Naive thymus-derived CD8-positive, alpha-beta T cell (primary cell): ENCODE data around the gene SMKR1. TPM values are rescaled to one million over a fixed set of nuclear protein-coding genes. Genes with fewer than 3 reads are reported as not detected.
"Not testable (repeated sequence)": the region's sequence is repeated elsewhere in the genome, so short reads cannot be mapped to it uniquely, and the experiment has no call there.

Experiments
- ATAC-seq, 2 donors: fragments of 150-1000 bp; cut with Tn5 transposase in 1 of 2; sonication (Bioruptor Pico), chemical (Tn5 transposase) in 1 of 2; 1 replicate in 1 of 2; 2 replicates in 1 of 2; pipeline ENCODE4 v1.10.0; 2021; ENCODE audit warnings: mild to moderate bottlenecking in 2 of 2, moderate library complexity in 2 of 2
- POLR2A ChIA-PET: fragments of 350-600 bp; sonication (Branson Sonifier 250); formaldehyde crosslinking; loops from one replicate; lab custom pipeline; 2021; ENCODE audit warnings: antibody characterized with exemption; lab: Charles Lee
- DNase-seq, 10 donors: peaks; one replicate each; pipeline versions ENCODE4 v3.0.0 to v3.0.0-alpha.2; 2020 to 2022
- H3K27ac Mint-ChIP-seq, 10 donors: one replicate each; pipeline ENCODE4 v1.8.0; 2020 to 2022; ENCODE audit warnings: mild to moderate bottlenecking in 10 of 10, mixed read lengths in 10 of 10, moderate library complexity in 4 of 10, inconsistent platforms in 1 of 10
- H3K27me3 Mint-ChIP-seq, 5 donors: one replicate each; pipeline ENCODE4 v1.8.0; 2021 to 2022; ENCODE audit warnings: mixed read lengths in 5 of 5
- H3K36me3 Mint-ChIP-seq, 3 donors: one replicate each; pipeline ENCODE4 v1.8.0; 2020 to 2022; ENCODE audit warnings: mixed read lengths in 3 of 3, mild to moderate bottlenecking in 2 of 3, inconsistent platforms in 1 of 3
- H3K4me1 Mint-ChIP-seq, 4 donors: one replicate each; pipeline ENCODE4 v1.8.0; 2021 to 2022; ENCODE audit warnings: mixed read lengths in 4 of 4
- H3K4me3 Mint-ChIP-seq, 10 donors: one replicate each; pipeline ENCODE4 v1.8.0; 2020 to 2022; ENCODE audit warnings: mild to moderate bottlenecking in 10 of 10, mixed read lengths in 10 of 10, moderate library complexity in 6 of 10, inconsistent platforms in 1 of 10
- H3K9me3 Mint-ChIP-seq, 9 donors: one replicate each; pipeline ENCODE4 v1.8.0; 2020 to 2022; ENCODE audit warnings: mixed read lengths in 9 of 9, mild to moderate bottlenecking in 3 of 9, inconsistent platforms in 1 of 9, moderate library complexity in 1 of 9
- polyA plus RNA-seq, 3 donors: library from polyadenylated mRNA; unstranded; fragments of 300-500 nt; fragmentation: Illumina TruSeq; gene quantifications; one replicate each; pipeline ENCODE4 v1.2.3, GENCODE V29; 2021
- total RNA-seq, 8 experiments: library from RNA in 2 of 8; stranded (reverse) in 2 of 8; gene quantifications; one replicate each; pipeline ENCODE4 v1.2.3 and lab custom pipeline; 2021 to 2026

Gene SMKR1
- total and polyA plus RNA-seq, 5 experiments from 2014 or later: 1.5 to 9.7 (median 5.2) TPM

DNA sequence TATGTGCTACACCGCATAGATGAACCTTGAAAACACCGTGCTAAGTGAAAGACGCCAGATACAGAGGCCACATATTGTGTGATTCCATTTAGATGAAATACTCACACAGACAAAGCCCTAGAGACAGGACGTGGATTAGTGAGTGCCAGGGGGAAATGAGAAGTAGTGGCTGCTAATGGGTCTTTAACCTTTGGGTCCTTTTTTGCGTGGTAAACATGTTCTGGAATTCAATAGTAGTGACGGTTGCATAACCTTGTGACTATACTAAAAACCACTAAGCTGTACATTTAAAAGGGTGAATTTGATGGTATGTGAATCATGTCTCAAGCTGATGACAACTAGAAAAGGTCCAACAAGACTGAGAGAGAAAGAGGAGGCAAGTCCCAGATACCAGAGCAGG lies 15.6 kb downstream of the SMKR1 start:
- ATAC-seq (no peak), DNase-seq (no peak)
- POLR2A ChIA-PET: no interaction called here
- Mint-ChIP-seq H3K4me3 (no peak overlapping the region), H3K4me1 (peaks cover 0 to 3% (median 0%) of the 10 kb centered on the region in 4 donors), H3K9me3 (no peaks in the 10 kb centered on the region), H3K27ac (no peak overlapping the region), H3K27me3 (peaks cover 2 to 14% (median 6%) of the 10 kb centered on the region in 5 donors), H3K36me3 (no peaks in the 10 kb centered on the region)

DNA sequence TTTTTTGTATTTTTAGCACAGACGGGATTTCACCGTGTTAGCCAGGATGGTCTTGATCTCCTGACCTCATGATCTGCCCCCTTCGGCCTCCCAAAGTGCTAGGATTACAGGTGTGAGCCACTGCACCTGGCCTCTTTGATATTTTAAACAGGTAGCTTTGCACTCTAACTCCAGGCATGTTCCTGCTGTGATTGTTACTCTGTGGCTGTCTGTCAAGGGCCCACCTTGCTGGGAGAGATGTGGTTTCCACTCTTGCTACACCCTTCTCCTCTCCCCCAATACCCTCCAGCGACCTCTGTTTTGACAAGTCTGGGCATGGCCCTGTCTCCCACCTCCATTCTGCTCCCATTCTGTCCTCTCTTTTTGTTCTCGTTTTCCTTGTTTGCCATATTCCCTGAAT lies 17.1 kb downstream of the SMKR1 start:
- H3K36me3 Mint-ChIP-seq: no peaks in the 10 kb centered on the region
- POLR2A ChIA-PET: no interaction called here
- H3K27ac Mint-ChIP-seq: peak overlapping the region in 1 of 10 donors; percentile 2
- H3K4me3 Mint-ChIP-seq: no peak overlapping the region
- peaks cover 5 to 18% (median 7%) of the 10 kb centered on the region in 5 donors for H3K27me3 Mint-ChIP-seq
- H3K4me1 Mint-ChIP-seq: peaks cover 0 to 3% (median 1%) of the 10 kb centered on the region in 4 donors
- DNase-seq (no peak), ATAC-seq (no peak)
- H3K9me3 Mint-ChIP-seq: no peaks in the 10 kb centered on the region

DNA sequence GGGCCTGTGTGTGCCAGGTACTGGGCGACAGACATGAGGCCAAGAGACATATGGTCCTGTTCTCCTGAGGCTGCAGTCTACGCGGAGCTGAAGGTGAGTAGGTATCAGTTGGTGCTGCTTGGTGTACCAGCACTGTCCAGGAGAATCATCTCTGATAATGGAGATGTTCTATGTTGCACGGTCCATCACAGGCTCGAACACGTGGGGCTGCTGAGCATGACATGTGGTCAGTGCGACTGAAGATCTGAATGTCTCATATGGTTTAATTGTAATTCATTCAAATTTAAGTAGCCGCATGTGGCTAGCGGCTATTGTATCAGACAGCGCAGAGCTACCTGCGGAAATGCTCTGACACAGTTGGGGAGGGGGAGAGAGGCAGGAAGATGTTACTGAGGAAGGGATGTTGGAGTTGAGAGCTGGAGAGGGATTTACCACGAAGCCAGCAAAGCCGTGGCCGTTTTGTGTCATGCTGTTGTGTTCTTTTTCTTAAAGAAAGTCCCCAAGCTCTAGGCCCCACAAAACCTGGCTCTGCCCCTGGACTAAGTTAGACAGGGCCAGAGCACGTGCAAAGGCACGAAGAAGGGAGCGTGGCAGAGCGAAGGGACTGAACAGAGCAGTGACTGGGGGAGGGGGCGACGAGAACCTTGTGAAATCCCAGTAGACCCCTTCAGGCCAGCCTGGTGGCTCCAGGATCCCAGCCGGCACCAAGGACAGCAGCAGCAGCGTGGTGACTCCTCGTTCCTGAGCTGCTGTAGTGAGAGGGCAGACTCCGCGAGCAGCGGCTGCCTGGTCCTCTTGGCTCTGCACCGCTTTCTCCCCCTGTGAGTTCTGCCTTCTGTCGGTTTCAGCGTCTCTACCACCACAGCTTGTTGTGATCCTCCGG lies 20.0 kb downstream of the SMKR1 start:
- Mint-ChIP-seq H3K4me1 (peaks cover 0 to 14% (median 5%) of the 10 kb centered on the region in 4 donors), H3K9me3 (no peaks in the 10 kb centered on the region), H3K36me3 (no peaks in the 10 kb centered on the region), H3K4me3 (no peak overlapping the region), H3K27ac (peak overlapping the region in 2 of 10 donors; percentile 31 to 70), H3K27me3 (peaks cover 6 to 31% (median 13%) of the 10 kb centered on the region in 5 donors)
- no peak for DNase-seq
- POLR2A ChIA-PET: no interaction called here
- no peak for ATAC-seq

GRCh38 chr7:129522971-129523340 lies 20.6 kb downstream of the SMKR1 start:
- H3K27ac Mint-ChIP-seq: peak overlapping the region in 1 of 10 donors; percentile 31
- no peaks in the 10 kb centered on the region for H3K9me3 Mint-ChIP-seq
- H3K4me3 Mint-ChIP-seq: no peak overlapping the region
- no peaks in the 10 kb centered on the region for H3K36me3 Mint-ChIP-seq
- H3K4me1 Mint-ChIP-seq: peaks cover 0 to 14% (median 4%) of the 10 kb centered on the region in 4 donors
- ATAC-seq (no peak), DNase-seq (no peak)
- peaks cover 6 to 34% (median 13%) of the 10 kb centered on the region in 5 donors for H3K27me3 Mint-ChIP-seq
- POLR2A ChIA-PET: no interaction called here

GRCh38 chr7:129523924-129524323 lies 21.6 kb downstream of the SMKR1 start:
- no peak for ATAC-seq

DNA sequence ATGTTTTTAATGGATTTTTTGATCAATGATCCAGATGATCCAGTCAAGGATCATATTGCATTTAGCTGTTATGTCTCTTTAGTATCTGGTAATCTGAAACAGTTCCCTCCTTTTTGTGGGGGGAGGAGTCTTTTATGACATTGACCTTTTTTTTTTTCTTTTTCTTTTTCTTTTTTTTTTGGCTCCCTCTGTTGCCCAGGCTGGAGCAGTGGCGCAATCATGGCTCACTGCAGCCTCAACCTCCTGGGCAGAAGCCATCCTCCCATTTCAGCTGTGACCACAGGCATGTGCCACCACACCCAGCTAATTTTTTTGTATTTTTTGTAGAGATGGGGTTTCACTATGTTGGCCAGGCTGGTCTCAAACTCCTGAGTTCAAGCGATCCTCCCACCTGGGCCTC lies 22.1 kb downstream of the SMKR1 start:
- H3K27ac Mint-ChIP-seq, DNase-seq, H3K36me3 Mint-ChIP-seq, POLR2A ChIA-PET, ATAC-seq, H3K9me3 Mint-ChIP-seq: not testable (repeated sequence)
- Mint-ChIP-seq H3K27me3 (peaks cover 4 to 34% (median 13%) of the 10 kb centered on the region in 5 donors), H3K4me3 (peak overlapping the region in 1 of 10 donors; percentile 50), H3K4me1 (peaks cover 0 to 14% (median 4%) of the 10 kb centered on the region in 4 donors)

More at GRCh38 chr7:129523924-129524323, 21.6 kb downstream of the SMKR1 start:
- Mint-ChIP-seq H3K4me1 (peaks cover 0 to 14% (median 4%) of the 10 kb centered on the region in 4 donors), H3K27ac (peak overlapping the region in 1 of 10 donors; percentile 22), H3K27me3 (peaks cover 4 to 34% (median 13%) of the 10 kb centered on the region in 5 donors), H3K36me3 (no peaks in the 10 kb centered on the region), H3K4me3 (no peak overlapping the region), H3K9me3 (no peaks in the 10 kb centered on the region)
- POLR2A ChIA-PET: no interaction called here
- DNase-seq: no peak

DNA sequence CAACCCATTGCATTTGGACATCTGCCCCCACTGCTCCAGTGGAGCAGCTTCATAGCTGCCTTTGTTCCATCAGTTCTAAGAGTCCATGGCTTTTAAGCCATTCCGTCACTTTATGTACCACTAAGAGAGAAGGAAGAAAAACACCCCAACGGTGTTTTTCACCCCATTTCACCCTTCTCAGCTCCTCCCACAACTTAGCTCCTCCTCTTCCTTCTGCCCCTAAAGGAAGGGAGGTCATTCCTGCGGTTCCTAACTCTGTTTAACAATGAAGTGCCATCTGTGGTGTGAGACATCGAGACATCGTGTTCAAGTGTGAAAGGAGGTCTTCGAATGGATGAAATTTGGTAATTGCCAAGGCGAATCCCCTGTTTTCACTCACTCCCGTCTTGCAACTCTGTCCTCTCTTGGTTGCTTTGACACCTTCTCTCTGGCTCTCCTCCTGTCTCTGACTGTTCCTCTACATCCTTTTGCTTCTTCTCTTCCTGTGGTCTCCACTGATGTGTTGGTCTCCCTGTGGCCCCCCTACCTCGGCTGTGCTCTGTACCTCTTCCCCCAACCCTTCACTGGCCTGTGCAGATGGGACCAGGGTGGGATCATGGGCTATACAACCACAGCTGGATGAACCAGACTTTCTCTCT lies 23.0 kb downstream of the SMKR1 start:
- no peak for ATAC-seq
- POLR2A ChIA-PET: no interaction called here
- DNase-seq: no peak
- Mint-ChIP-seq H3K27me3 (peaks cover 3 to 34% (median 11%) of the 10 kb centered on the region in 5 donors), H3K4me1 (peaks cover 0 to 14% (median 4%) of the 10 kb centered on the region in 4 donors), H3K9me3 (no peaks in the 10 kb centered on the region), H3K27ac (peak overlapping the region in 5 of 10 donors; percentile 29 to 75 (median 60)), H3K4me3 (peak overlapping the region in 2 of 10 donors; percentile 50 to 77), H3K36me3 (no peaks in the 10 kb centered on the region)

DNA sequence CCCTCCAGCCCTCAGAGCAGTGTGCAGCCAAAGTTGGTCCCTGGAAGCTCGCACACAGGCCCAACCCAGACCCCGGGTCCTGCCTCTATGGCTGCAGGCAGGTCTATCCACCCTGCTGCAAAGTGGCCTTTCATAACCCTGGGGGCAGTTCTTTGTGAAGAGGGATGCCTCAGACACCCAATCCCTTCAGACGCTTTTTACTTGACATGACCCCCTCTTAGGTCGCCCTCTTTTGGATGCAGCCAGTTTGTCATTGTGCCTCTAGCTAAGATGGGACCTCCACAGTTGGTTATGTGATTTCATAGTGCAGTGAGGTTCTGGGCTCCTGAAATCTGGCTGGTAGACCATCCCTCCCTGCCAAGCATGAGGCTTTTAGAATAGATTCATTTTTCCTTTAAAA lies 27.3 kb downstream of the SMKR1 start:
- H3K9me3 Mint-ChIP-seq: no peaks in the 10 kb centered on the region
- peak overlapping the region in 1 of 10 donors; percentile 10 for H3K27ac Mint-ChIP-seq
- peaks cover 0 to 21% (median 7%) of the 10 kb centered on the region in 4 donors for H3K4me1 Mint-ChIP-seq
- H3K36me3 Mint-ChIP-seq: no peaks in the 10 kb centered on the region
- ATAC-seq (no peak), DNase-seq (no peak)
- peaks cover 0 to 24% (median 6%) of the 10 kb centered on the region in 5 donors for H3K27me3 Mint-ChIP-seq
- no peak overlapping the region for H3K4me3 Mint-ChIP-seq
- POLR2A ChIA-PET: no interaction called here

DNA sequence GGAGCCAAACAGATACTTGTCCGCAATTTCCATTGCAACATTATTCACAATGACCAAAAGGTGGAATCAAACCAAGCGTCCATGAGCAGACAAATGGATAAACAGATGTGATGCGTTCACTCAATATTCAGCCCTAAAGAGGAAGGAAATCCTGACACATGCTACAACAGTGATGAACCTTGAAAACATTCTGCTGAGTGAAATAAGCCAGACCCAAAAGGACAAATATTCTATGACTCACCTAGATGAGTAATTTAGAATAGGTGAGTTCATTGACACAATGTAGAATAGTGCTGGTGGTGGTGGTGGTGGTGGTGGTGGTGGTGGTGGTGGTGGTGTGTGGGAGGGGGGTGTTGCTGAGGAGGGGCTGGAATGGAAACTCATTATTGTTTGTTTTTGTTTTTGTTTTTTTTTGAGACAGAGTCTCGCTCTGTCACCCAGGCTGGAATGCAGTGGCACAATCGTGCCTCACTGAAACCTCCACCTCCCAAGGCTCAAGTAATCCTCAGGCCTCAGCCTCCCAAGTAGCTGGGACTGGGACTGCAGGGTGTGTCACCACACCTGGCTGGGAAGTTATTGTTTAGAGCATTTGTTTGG lies 28.6 kb downstream of the SMKR1 start:
- no peak overlapping the region for H3K27ac Mint-ChIP-seq
- DNase-seq: no peak
- no peak for ATAC-seq
- POLR2A ChIA-PET: no interaction called here
- no peaks in the 10 kb centered on the region for H3K9me3 Mint-ChIP-seq
- H3K4me1 Mint-ChIP-seq: peaks cover 1 to 20% (median 9%) of the 10 kb centered on the region in 4 donors
- no peaks in the 10 kb centered on the region for H3K36me3 Mint-ChIP-seq
- no peak overlapping the region for H3K4me3 Mint-ChIP-seq
- H3K27me3 Mint-ChIP-seq: peaks cover 0 to 12% (median 2%) of the 10 kb centered on the region in 5 donors

DNA sequence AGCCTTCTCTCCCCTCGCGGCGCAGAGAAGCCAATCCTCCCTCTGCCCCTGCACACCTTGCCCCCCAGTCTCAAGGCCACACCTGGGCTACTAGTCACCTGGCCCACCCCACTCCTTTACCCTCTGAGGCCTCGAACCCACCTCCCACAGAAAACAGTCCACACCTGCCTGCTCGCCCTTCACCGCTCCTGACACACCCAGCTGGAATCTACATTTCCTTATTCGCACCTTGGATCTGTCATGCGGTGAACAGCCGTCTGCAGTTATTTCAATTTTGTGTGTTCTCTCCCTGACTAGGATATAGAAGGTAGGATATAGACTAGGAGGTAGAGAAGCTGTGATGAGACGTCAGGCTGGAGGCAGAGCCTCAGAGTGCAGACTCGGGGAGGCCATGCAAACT lies 29.4 kb downstream of the SMKR1 start:
- no peak for ATAC-seq
- peaks cover 0 to 9% (median 2%) of the 10 kb centered on the region in 5 donors for H3K27me3 Mint-ChIP-seq
- H3K4me1 Mint-ChIP-seq: peaks cover 5 to 28% (median 16%) of the 10 kb centered on the region in 4 donors
- peak overlapping the region in 2 of 10 donors; percentile 22 to 28 for H3K27ac Mint-ChIP-seq
- H3K36me3 Mint-ChIP-seq: no peaks in the 10 kb centered on the region
- POLR2A ChIA-PET: no interaction called here
- DNase-seq: no peak
- H3K4me3 Mint-ChIP-seq: no peak overlapping the region
- H3K9me3 Mint-ChIP-seq: no peaks in the 10 kb centered on the region

- POLR2A ChIA-PET: no interaction called here
Observed at GRCh38 chr7:129532375-129532774, 30.0 kb downstream of the SMKR1 start.

GRCh38 chr7:129534558-129535274 lies 32.4 kb downstream of the SMKR1 start:
- not testable (repeated sequence) for H3K36me3 Mint-ChIP-seq, H3K27me3 Mint-ChIP-seq, ATAC-seq, H3K4me3 Mint-ChIP-seq, H3K9me3 Mint-ChIP-seq, DNase-seq
- POLR2A ChIA-PET: interaction anchor here (0.6 kb wide), 1 partner anchor 44 kb away, joined by 6 read pairs; no protein-coding TSS in a partner anchor
- peak overlapping the region in 2 of 10 donors; percentile 44 to 75 for H3K27ac Mint-ChIP-seq
- peaks cover 7 to 28% (median 18%) of the 10 kb centered on the region in 4 donors for H3K4me1 Mint-ChIP-seq

More at GRCh38 chr7:129532375-129532774, 30.0 kb downstream of the SMKR1 start:
- ATAC-seq (no peak), DNase-seq (no peak)
- H3K27me3 Mint-ChIP-seq: peaks cover 0 to 3% (median 0%) of the 10 kb centered on the region in 5 donors
- no peaks in the 10 kb centered on the region for H3K9me3 Mint-ChIP-seq
- peaks cover 5 to 28% (median 16%) of the 10 kb centered on the region in 4 donors for H3K4me1 Mint-ChIP-seq
- no peaks in the 10 kb centered on the region for H3K36me3 Mint-ChIP-seq
- H3K27ac Mint-ChIP-seq: peak overlapping the region in 1 of 10 donors; percentile 0
- no peak overlapping the region for H3K4me3 Mint-ChIP-seq
